HTR-8/SVneo (cell line): ENCODE data around the gene LMTK3.

Experiments
- DNase-seq: peaks from one replicate; pipeline ENCODE4 v3.0.0; 2011; ENCODE audit warnings: low spot score, mixed read lengths; ENCODE audit not compliant: insufficient read length
- FAIRE-seq: peaks from 2 replicates; lab custom pipeline; 2011; peaks lifted over from hg19 to GRCh38; lab: Jason Lieb, UNC

LMTK3 gene

GRCh38 chr19:48452289-48453190 lies 59.1 kb downstream of the LMTK3 start:
- FAIRE-seq, result no peak

GRCh38 chr19:48451624-48452023 lies 60.0 kb downstream of the LMTK3 start:
- DNase-seq, result no peak
- FAIRE-seq, result no peak

More at GRCh38 chr19:48452289-48453190, 59.1 kb downstream of the LMTK3 start:
- no peak for DNase-seq

- DNase-seq (no peak), FAIRE-seq (no peak)
These were observed 60.8 kb downstream of the LMTK3 start for GRCh38 chr19:48450863-48451262.

- DNase-seq (no peak), FAIRE-seq (no peak)
These were observed 61.2 kb downstream of the LMTK3 start for GRCh38 chr19:48450441-48450840.

GRCh38 chr19:48448563-48448962 lies 63.1 kb downstream of the LMTK3 start:
- FAIRE-seq, result no peak
- DNase-seq, result no peak

GRCh38 chr19:48446579-48446978 lies 65.1 kb downstream of the LMTK3 start:
- FAIRE-seq, result no peak
- no peak for DNase-seq

- FAIRE-seq, result peak; percentile 94
These were observed 65.8 kb downstream of the LMTK3 start, which contains the start of gene GRWD1 for GRCh38 chr19:48445606-48446481. GRWD1 (plus strand) TSS chr19:48445983; CDS start chr19:48446006, 23 bp downstream.

GRCh38 chr19:48445256-48445605 lies 66.4 kb downstream of the LMTK3 start:
- DNase-seq, result peak; percentile 90
- FAIRE-seq, result peak; percentile 52

More at GRCh38 chr19:48445606-48446481, 65.8 kb downstream of the LMTK3 start, which contains the start of gene GRWD1:
- peak; percentile 97 for DNase-seq

- DNase-seq (no peak), FAIRE-seq (no peak)
These were observed 66.8 kb downstream of the LMTK3 start for GRCh38 chr19:48444936-48445200.

GRCh38 chr19:48444129-48444935 lies 67.3 kb downstream of the LMTK3 start:
- DNase-seq (no peak), FAIRE-seq (no peak)

GRCh38 chr19:48443731-48444128 lies 67.9 kb downstream of the LMTK3 start:
- no peak for FAIRE-seq
- DNase-seq, result no peak

- FAIRE-seq, result no peak
- DNase-seq, result no peak
These were observed 68.4 kb downstream of the LMTK3 start for GRCh38 chr19:48443256-48443655.

- DNase-seq, result no peak
- no peak for FAIRE-seq
These were observed 69.3 kb downstream of the LMTK3 start for GRCh38 chr19:48442116-48443035.

GRCh38 chr19:48441360-48442050 lies 70.1 kb downstream of the LMTK3 start:
- FAIRE-seq (no peak), DNase-seq (no peak)

- DNase-seq, result no peak
- no peak for FAIRE-seq
These were observed 75.0 kb downstream of the LMTK3 start for GRCh38 chr19:48436586-48436985.
